ENCODE results near the gene SLC39A10. TPM values are rescaled to one million over a fixed set of nuclear protein-coding genes. Genes with fewer than 3 reads are reported as not detected.

The SLC39A10 gene
- total RNA-seq, 4 donors from 2014 or later = 12.5 to 29.3 (median 16.5) TPM

DNA sequence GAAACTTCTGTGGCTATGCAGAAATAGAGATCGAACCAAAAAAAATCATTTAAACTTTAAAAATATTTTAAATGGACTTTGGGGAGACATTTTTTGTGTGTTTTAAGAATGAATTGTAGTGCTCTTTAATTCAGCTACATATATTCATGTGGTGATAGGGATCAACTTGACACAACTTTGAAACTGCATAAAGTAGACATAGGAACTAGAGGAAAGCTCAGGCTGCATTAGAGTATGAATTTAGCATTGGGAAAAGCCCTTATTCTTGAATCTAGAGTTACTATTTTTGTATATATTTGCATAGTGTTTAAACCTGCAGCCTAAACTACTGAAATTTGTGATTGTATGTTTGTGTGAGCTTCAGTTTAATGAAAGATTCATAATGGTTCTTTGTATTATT, 78.3 kb downstream of the SLC39A10 start:
- no peak for TF ChIP-seq CTCF (IDR thresholded peaks at IDR 0.05)
- DNase-seq (ENCODE audit: low spot score) = no peak

GRCh38 chr2:195737511-195738325, 80.7 kb downstream of the SLC39A10 start:
- DNase-seq (ENCODE audit: low spot score) = no peak
- no peak for TF ChIP-seq CTCF (IDR thresholded peaks at IDR 0.05)
- ATAC-seq (ENCODE audit: low FRiP score) = no peak

More for the DNA sequence above, 78.3 kb downstream of the SLC39A10 start:
- no peak for ATAC-seq (ENCODE audit: low FRiP score)

- DNase-seq (ENCODE audit: low spot score) = no peak
- TF ChIP-seq CTCF (IDR thresholded peaks at IDR 0.05) = no peak
- no peak for ATAC-seq (ENCODE audit: low FRiP score)
Measured at GRCh38 chr2:195741191-195741590, 84.2 kb downstream of the SLC39A10 start.

DNA sequence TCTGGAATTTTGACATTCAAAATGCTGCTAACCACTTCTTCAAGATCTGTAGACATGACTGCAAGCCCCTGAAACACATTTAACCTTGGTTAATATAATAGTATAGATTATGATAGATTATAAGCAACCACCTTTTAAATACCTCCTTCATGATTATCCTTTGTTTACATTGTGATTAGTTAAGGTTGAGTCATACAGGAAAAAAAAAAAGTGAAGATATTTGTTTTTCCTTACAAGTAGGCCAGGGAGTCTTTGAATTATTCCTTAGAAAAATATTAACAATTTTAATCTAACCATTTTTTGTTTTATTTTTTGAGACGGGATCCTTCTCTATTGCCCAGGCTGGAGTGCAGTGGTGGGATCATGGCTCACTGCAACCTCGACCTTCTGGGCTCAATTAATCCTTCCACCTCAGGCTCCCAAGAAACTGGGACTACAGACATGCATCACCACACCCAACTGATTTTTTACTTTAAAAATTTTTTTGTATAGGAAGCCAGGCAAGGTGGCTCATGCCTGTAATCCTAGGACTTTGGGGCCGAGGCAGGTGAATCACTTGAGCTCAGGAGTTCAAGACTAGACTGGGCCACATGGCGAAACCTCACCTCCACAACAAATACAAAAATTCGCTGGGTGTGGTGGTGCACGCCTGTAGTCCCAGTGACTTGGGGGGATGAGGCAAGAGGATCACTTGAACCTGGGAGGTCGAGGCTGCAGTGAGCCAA, 99.4 kb downstream of the SLC39A10 start:
- ATAC-seq (ENCODE audit: low FRiP score) (no peak), DNase-seq (ENCODE audit: low spot score) (no peak)
- TF ChIP-seq CTCF (IDR thresholded peaks at IDR 0.05) = no peak

DNA sequence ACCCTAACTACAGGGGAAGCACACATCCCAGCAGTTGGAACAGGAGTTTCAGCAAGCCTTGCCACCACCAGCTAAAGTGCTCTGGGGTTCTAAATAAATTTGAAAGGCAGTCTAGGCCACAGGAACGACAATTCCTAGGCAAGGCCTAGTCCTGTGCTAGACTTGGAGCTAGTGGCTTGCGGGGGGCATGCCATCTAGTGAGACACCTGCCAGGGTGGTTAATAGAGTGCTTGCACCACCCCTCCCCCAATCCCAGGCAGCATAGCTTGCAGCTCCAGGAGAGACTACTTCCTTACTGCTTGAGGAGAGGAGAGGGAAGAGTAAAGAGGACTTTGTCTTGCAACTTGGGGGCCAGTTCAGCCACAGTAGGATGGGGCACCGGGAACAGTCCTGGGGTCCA, 101.8 kb downstream of the SLC39A10 start:
- ATAC-seq (ENCODE audit: low FRiP score) = no peak
- no peak for TF ChIP-seq CTCF (IDR thresholded peaks at IDR 0.05)
- DNase-seq (ENCODE audit: low spot score) = no peak

- ATAC-seq (ENCODE audit: low FRiP score) = no peak
- DNase-seq (ENCODE audit: low spot score) = no peak
- TF ChIP-seq CTCF (IDR thresholded peaks at IDR 0.05) = no peak
Measured at GRCh38 chr2:195759877-195760276, 102.9 kb downstream of the SLC39A10 start.
